K562 (cell line): ENCODE measurements around the gene ANO8. TPM values are rescaled to one million over a fixed set of nuclear protein-coding genes. Genes with fewer than 3 reads are reported as not detected.
A peak's percentile ranks its signal among the peaks of the same experiment; 100 is the strongest.

Experiments
- ASH1L ChIP-seq: fragments of 450-650 bp; IDR thresholded peaks from 2 replicates; pipeline ENCODE4 v1.6.1; 2018; ENCODE audit warnings: borderline replicate concordance, mild to moderate bottlenecking, low read depth; ENCODE audit not compliant: partially characterized antibody
- C11orf30 ChIP-seq: fragments of 450-650 bp; IDR thresholded peaks from 2 replicates; pipeline ENCODE4 v1.6.1; 2016; ENCODE audit warnings: low read depth, mild to moderate bottlenecking
- DACH1 ChIP-seq: fragments of 450-650 bp; IDR thresholded peaks from 2 replicates; pipeline ENCODE4 v1.6.1; 2018; ENCODE audit not compliant: partially characterized antibody
- HBP1 ChIP-seq: fragments of 450-650 bp; formaldehyde crosslinking; IDR thresholded peaks from 2 replicates; pipeline ENCODE4 v1.4.0; 2022; ENCODE audit warnings: missing genetic modification characterization
- MEF2A ChIP-seq: IDR thresholded peaks from 2 replicates; pipeline ENCODE4 v1.6.1; 2011; ENCODE audit warnings: low read depth, mild to moderate bottlenecking, low read length, moderate library complexity; ENCODE audit not compliant: control insufficient read depth
- RBM17 ChIP-seq: fragments of 200-400 bp; formaldehyde crosslinking; IDR thresholded peaks from 2 replicates; pipeline ENCODE4 v1.6.1; 2017; ENCODE audit warnings: low read depth, mild to moderate bottlenecking, low read length, borderline replicate concordance
- TFE3 ChIP-seq: fragments of 450-650 bp; formaldehyde crosslinking; IDR thresholded peaks from 2 replicates; pipeline ENCODE4 v1.4.0; 2020; ENCODE audit warnings: mild to moderate bottlenecking, mixed read lengths
- THAP12 ChIP-seq: fragments of 250-450 bp; sonication (Bioruptor Pico); IDR thresholded peaks from 2 replicates; pipeline ENCODE4 v1.9.0; 2021; ENCODE audit warnings: mild to moderate bottlenecking, inconsistent platforms
- ZBTB40 ChIP-seq, 2 experiments: fragments of 450-650 bp in 1 of 2; sonication (generic) in 1 of 2; formaldehyde crosslinking in 1 of 2; IDR thresholded peaks; 2 replicates each; pipeline versions ENCODE4 v1.7.1 to v1.9.0; 2016 to 2022; ENCODE audit warnings: inconsistent platforms in 1 of 2, mild to moderate bottlenecking in 1 of 2, missing genetic modification reagents in 1 of 2
- ZNF140 ChIP-seq: fragments of 250-450 bp; sonication (Bioruptor Pico); IDR thresholded peaks from 2 replicates; pipeline ENCODE4 v1.8.0; 2021; ENCODE audit warnings: moderate library complexity, mild to moderate bottlenecking, inconsistent platforms
- ZNF384 ChIP-seq: IDR thresholded peaks from 2 replicates; pipeline ENCODE4 v1.6.1; 2012; ENCODE audit warnings: low read depth, low read length, improper control_type of control experiment
- polyA plus RNA-seq, 8 experiments: library from polyadenylated mRNA; depleted of rRNA in 4 of 8; stranded (reverse) in 5 of 8; unstranded in 3 of 8; fragments of >200 nt; fragmentation: Nextera tagmentation in 2 of 8; fragmentation: Illumina TruSeq in 1 of 8; extraction: Ambion mirVana in 2 of 8; extraction: Trizol in 1 of 8; gene quantifications; 2 replicates each; pipeline versions ENCODE4 v1.2.1 to v1.2.3, GENCODE V29; 2011 to 2014; ENCODE audit warnings: inconsistent platforms in 1 of 8, missing spikeins in 1 of 8
- total RNA-seq, 7 experiments: library from RNA; depleted of rRNA in 6 of 7; stranded (reverse); fragments of >200 nt in 6 of 7; fragmentation: Illumina TruSeq in 2 of 7; extraction: Trizol in 2 of 7; gene quantifications; 2 replicates each; pipeline versions ENCODE4 v1.2.1 to v1.2.3, GENCODE V29; 2011 to 2021; ENCODE audit warnings: low replicate concordance in 1 of 7

Gene ANO8
- total and polyA plus RNA-seq, 9 of the 15 experiments (the other 6 are each of a cell fraction or from before 2014, with no cell fraction given), result 0.07 to 7.6 (median 2.3) TPM; not detected in 1

GRCh38 chr19:17292301-17293074 lies 42.2 kb downstream of the ANO8 start (continued):
- TF ChIP-seq ZBTB40 (IDR thresholded peaks at IDR 0.05) (0 out of 2 replicates have a peak, but pooled peaks have one; percentile 38), ZBTB40 (CRISPR knock-in tag; IDR thresholded peaks at IDR 0.05) (no peak), ASH1L (no peak), TFE3 (no peak), RBM17 (no peak), THAP12 (CRISPR knock-in tag) (peak; percentile 26; the same call in 1 of the 2 replicates), MEF2A (no peak), ZNF384 (peak; percentile 63), HBP1 (CRISPR knock-in tag) (no peak), C11orf30 (no peak), ZNF140 (CRISPR knock-in tag) (no peak), DACH1 (no peak)
